DMS153 treated with DMSO at 0.1 percent for 48 hours (cell line): ENCODE measurements around the gene NRARP.
"Not testable (repeated sequence)": the region's sequence is repeated elsewhere in the genome, so short reads cannot be mapped to it uniquely, and the experiment has no call there.

Experiments used
- DNase-seq: peaks from one replicate; lab custom pipeline; 2025; ENCODE audit not compliant: unreplicated experiment; lab: John Stamatoyannopoulos, UW

NRARP gene

GRCh38 chr9:137302118-137302448, at the start of gene NRARP:
TSS of gene NRARP (minus strand) at chr9:137302271. CDS start at chr9:137301928, 343 bp downstream.
- peak; percentile 82 for DNase-seq

- no peak for DNase-seq
Measured at GRCh38 chr9:137350696-137351584, 48.9 kb upstream of the NRARP start.

GRCh38 chr9:137349471-137350033, 47.5 kb upstream of the NRARP start:
- no peak for DNase-seq

GRCh38 chr9:137348769-137349470, 46.8 kb upstream of the NRARP start:
- no peak for DNase-seq

DNA sequence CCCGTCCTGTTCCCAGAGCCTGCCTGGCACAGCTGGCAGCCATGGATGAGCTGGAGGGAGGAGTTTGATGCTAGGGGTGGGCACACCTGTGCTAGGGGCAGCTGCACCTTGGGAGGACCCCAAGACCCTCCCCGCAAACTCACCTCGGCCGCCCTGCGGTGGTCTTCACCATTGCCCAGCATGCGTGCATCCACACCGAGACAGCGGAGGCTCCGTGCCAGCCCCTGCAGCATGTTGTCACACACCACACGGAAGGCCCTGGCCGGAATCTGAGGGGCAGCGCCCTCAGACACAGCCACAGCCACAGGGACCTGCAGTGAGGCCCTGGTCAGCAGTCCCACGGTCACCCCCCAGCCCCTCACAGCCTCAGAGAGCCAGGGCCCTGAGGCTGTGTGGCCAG, 45.9 kb upstream of the NRARP start:
- DNase-seq: no peak

GRCh38 chr9:137342482-137342881, 40.4 kb upstream of the NRARP start:
- no peak for DNase-seq

DNA sequence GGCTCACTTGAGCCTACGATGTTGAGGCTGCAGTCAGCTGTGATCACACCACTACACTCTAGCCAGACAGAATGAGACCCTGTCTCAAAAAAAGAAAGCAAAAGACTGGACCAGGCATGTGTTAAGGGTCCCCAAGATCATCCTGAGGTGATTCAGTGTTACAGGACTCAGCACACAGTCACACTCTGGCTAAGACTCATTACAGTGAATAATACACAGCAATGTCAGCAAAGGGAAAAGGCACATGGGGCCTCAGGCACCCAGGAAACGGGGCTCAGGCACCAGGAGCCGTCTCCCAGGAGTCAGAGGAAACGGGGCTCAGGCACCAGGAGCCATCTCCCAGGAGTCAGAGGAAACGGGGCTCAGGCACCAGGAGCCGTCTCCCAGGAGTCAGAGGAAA, 39.2 kb upstream of the NRARP start:
- no peak for DNase-seq

DNA sequence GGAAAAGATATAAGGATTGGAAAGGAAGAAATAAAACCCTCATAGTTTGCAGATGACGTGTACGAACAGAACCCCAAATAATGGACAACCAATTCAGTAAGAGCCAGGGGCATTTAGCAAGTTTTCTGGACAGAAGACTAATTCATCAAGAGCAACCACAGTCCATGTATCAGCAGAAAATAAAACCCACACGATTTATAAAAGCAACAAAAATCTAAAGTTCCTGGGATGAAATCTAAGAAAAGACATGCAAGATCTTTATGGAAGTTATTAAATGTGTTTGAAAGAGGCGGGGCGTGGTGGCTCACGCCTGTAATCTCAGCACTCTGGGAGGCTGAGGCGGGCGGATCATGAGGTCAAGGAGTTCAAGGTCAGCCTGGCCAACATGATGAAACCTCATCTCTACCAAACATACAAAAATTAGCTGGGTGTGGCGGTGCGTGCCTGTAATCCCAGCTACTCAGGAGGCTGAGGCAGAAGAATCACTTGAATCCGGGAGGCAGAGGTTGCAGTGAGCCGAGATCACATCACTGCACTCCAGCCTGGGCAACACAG, 37.9 kb upstream of the NRARP start:
- not testable (repeated sequence) for DNase-seq

DNA sequence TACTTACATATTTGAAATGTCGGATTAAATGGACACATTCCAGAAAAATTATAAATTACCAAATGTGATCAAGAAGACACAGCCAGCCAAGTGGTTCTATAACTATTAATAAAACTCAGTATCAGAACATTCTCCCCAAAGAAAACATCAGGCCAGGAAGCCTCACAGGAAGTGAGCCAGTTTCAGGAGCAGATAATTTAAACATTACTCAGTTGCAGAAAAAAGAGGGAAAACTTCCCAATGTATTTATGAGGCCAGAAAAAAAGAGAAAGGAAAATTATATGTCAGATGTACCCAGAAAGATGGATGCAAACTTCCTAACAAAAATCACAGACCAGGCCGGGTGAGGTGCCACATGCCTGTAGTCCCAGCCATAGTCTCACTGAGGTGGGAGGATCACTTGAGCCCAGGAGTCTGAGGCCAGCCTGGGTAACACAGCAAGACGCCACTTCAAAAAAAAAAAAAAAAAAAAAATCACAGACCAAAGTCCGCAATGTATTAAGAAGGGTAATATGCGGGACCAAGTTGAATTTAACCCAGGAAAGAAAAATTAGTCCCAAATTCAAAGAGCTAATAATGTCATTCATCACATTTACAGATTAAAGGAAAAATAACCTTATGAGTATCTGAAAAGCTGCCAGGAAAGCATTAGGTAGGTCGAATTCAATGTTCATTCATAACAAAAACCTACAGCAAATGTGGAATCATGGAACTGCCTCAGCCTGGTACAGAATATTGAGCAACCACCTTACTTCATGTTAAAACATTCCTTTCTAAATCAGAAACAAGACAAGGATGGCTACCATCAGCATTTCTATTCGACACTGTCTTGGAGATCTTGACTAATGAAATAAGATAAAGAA, 37.2 kb upstream of the NRARP start:
- no peak for DNase-seq

GRCh38 chr9:137336735-137337134, 34.7 kb upstream of the NRARP start:
- DNase-seq: no peak

GRCh38 chr9:137333016-137333671, 31.1 kb upstream of the NRARP start:
- DNase-seq: no peak

DNA sequence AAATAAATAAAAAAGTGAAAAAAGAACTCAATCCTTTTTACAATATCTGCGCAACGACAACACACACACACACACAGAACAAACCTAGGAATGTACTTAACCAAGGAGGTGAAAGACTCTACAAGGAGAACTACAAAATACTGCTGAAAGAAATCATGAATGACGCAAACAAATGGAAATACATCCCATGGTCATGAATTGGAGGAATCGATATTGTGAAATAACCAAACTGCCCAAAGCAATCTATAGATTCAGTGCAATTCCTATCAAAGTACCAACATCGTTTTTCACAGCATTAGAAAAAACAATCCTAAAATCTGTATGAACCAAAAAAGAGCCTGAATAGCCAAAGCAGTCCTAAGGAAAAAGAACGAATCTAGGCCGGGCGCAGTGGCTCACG, 29.9 kb upstream of the NRARP start:
- no peak for DNase-seq

- DNase-seq: no peak
Measured at GRCh38 chr9:137330689-137331088, 28.6 kb upstream of the NRARP start.

DNA sequence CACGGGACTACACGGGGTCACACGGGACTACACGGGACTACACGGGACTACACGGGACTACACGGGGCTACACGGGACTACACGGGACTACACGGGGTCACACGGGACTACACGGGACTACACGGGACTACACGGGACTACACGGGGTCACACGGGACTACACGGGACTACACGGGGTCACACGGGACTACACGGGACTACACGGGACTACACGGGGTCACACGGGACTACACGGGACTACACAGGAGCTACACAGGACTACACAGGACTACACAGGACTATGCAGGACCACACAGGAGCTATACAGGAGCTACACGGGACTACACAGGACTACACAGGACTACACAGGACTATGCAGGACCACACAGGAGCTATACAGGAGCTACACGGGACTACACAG, 27.5 kb upstream of the NRARP start:
- not testable (repeated sequence) for DNase-seq

- not testable (repeated sequence) for DNase-seq
Measured at GRCh38 chr9:137327641-137328550, 25.8 kb upstream of the NRARP start.

- DNase-seq: no peak
Measured at GRCh38 chr9:137326445-137327065, 24.5 kb upstream of the NRARP start.

GRCh38 chr9:137325799-137326198, 23.7 kb upstream of the NRARP start:
- DNase-seq: no peak

- DNase-seq: no peak
Measured at GRCh38 chr9:137325124-137325523, 23.1 kb upstream of the NRARP start.
